Smooth muscle cell (in vitro differentiated cells): ENCODE data around the gene DPYD. TPM values are rescaled to one million over a fixed set of nuclear protein-coding genes. Genes with fewer than 3 reads are reported as not detected.

Experiments
- DNase-seq: peaks from one replicate; lab custom pipeline; 2025; ENCODE audit not compliant: unreplicated experiment; lab: John Stamatoyannopoulos, UW
- H2AFZ ChIP-seq: fragments of 200-600 bp; sonication (generic); 2 replicates; pipeline ENCODE4 v1.6.0; 2016; ENCODE audit warnings: antibody characterized with exemption, low read depth, mild to moderate bottlenecking
- H3F3A ChIP-seq: fragments of 200-600 bp; sonication (generic); 2 replicates; pipeline ENCODE4 v1.6.0; 2017; ENCODE audit warnings: antibody characterized with exemption, low read depth
- H3K27ac ChIP-seq: fragments of 200-600 bp; sonication (generic); 2 replicates; pipeline ENCODE4 v1.5.1; 2016; ENCODE audit warnings: low read depth, mild to moderate bottlenecking
- H3K27me3 ChIP-seq: fragments of 200-600 bp; sonication (generic); 2 replicates; pipeline ENCODE4 v1.6.1; 2016; ENCODE audit warnings: low read depth, mild to moderate bottlenecking
- H3K36me3 ChIP-seq: fragments of 200-600 bp; sonication (generic); 2 replicates; pipeline ENCODE4 v1.5.1; 2016; ENCODE audit warnings: low read depth
- H3K4me1 ChIP-seq: fragments of 200-600 bp; sonication (generic); 2 replicates; pipeline ENCODE4 v1.5.1; 2016; ENCODE audit warnings: low read depth
- H3K4me2 ChIP-seq: fragments of 200-600 bp; sonication (generic); 2 replicates; pipeline ENCODE4 v1.6.0; 2016; ENCODE audit warnings: mild to moderate bottlenecking
- H3K4me3 ChIP-seq: fragments of 200-600 bp; sonication (generic); 2 replicates; pipeline ENCODE4 v1.5.1; 2016; ENCODE audit warnings: mild to moderate bottlenecking
- H3K79me2 ChIP-seq: fragments of 200-600 bp; sonication (generic); 2 replicates; pipeline ENCODE4 v1.6.0; 2016; ENCODE audit warnings: low read depth, mild to moderate bottlenecking
- H3K9ac ChIP-seq: fragments of 200-600 bp; sonication (generic); 2 replicates; pipeline ENCODE4 v1.6.0; 2016; ENCODE audit warnings: low read depth
- H3K9me3 ChIP-seq: fragments of 200-600 bp; sonication (generic); replicated peaks from 2 replicates; pipeline ENCODE4 v1.5.1; 2016; ENCODE audit warnings: low read depth
- H4K20me1 ChIP-seq: fragments of 200-600 bp; sonication (generic); 2 replicates; pipeline ENCODE4 v1.6.0; 2016; ENCODE audit warnings: low read depth
- CTCF ChIP-seq: fragments of 200-600 bp; sonication (generic); IDR thresholded peaks from 2 replicates; pipeline ENCODE4 v1.5.1; 2017; ENCODE audit warnings: borderline replicate concordance, mild to moderate bottlenecking, antibody characterized with exemption; ENCODE audit not compliant: insufficient read depth, poor library complexity, severe bottlenecking
- WGBS: methylation state at CpG from one replicate; pipeline ENCODE4 v1.1.7; 2016; ENCODE audit warnings: low lambda C conversion rate; 5-methylcytosine and 5-hydroxymethylcytosine counted together
- polyA plus RNA-seq: library from polyadenylated mRNA; unstranded; fragments of >200 nt; fragmentation: Nextera tagmentation; extraction: Ambion mirVana; gene quantifications from 2 replicates; pipeline ENCODE4 v1.2.1, GENCODE V29; 2016
- total RNA-seq: library from RNA; depleted of rRNA; stranded (reverse); fragments of >200 nt; gene quantifications from 2 replicates; pipeline ENCODE4 v1.2.3, GENCODE V29; 2014

DPYD gene
- total RNA-seq (1.8 and 3.8 TPM in 2 replicates), polyA plus RNA-seq (0.38 and 2.0 TPM in 2 replicates)

DNA sequence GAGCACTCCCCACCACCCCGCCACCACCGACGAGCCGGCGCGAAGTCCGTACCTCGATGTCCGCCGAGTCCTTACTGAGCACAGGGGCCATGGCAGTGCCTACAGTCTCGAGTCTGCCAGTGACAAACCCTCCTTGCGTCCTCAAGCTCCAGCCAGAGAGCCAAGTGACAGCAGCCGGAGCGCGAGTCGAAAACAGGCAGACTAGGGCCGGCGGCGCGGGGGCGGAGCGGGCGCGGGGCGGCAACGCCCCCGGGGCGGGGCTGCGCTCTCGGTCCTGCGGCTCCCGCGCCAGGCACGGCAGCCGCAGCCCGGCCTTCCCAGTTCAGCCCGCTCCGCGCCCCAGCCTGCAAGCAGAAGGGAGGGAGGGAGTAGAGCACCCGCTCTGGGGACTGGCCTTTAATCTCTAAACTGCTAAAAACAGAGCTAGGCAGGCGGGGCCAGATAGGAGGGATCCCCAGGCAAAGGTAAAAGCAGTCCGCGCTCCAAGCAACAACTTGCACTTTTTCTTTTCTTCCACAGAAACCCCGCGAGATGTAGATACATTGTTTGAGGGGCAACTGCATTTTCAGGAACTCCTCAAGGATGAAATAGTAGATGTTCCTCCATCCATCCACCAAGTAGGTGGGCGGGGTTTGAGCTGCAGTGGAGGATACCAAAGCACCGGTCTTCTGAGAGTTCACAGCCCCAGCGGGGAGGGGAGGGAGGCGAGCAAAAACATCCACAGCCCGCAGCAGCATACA lies at the start of gene DPYD:
Gene DPYD (minus strand): TSS at position 203 of the 740 bp plus-strand sequence. CDS start 112 bp downstream, at position 91.
- H2AFZ ChIP-seq, result peak within 1 kb of the TSS; percentile 98
- peak within 1 kb of the TSS; percentile 57 for H3K9ac ChIP-seq
- no peak for TF ChIP-seq CTCF
- no peaks in the 10 kb centered on the region for H3K9me3 ChIP-seq
- peaks cover 23% of the 10 kb centered on the region for H3K27me3 ChIP-seq
- peak within 1 kb of the TSS; percentile 95 for H3K4me3 ChIP-seq
- H3K4me2 ChIP-seq, result peak within 1 kb of the TSS; percentile 97
- H3K79me2 ChIP-seq, result no peaks in the 10 kb centered on the region
- 1% methylated on average over 46 of the region's 50 CpGs for WGBS
- peak within 1 kb of the TSS; percentile 67 for H3K27ac ChIP-seq
- peak; percentile 53 for DNase-seq
- no peaks in the 10 kb centered on the region for H3K36me3 ChIP-seq
- H4K20me1 ChIP-seq, result no peaks in the 10 kb centered on the region
- H3F3A ChIP-seq, result no peaks in the 10 kb centered on the region
- peaks cover 8% of the 10 kb centered on the region for H3K4me1 ChIP-seq

- no peaks in the 10 kb centered on the region for H3K4me1 ChIP-seq
- H3K36me3 ChIP-seq, result no peaks in the 10 kb centered on the region
- no peaks in the 10 kb centered on the region for H3F3A ChIP-seq
- no peak overlapping the region for H3K4me2 ChIP-seq
- H3K27ac ChIP-seq, result no peak overlapping the region
- no peak overlapping the region for H3K9ac ChIP-seq
- DNase-seq, result no peak
- no peak for TF ChIP-seq CTCF
- no peak overlapping the region for H3K4me3 ChIP-seq
- H3K27me3 ChIP-seq, result peaks cover 6% of the 10 kb centered on the region
- H3K9me3 ChIP-seq, result no peaks in the 10 kb centered on the region
- H2AFZ ChIP-seq, result no peak overlapping the region
- H3K79me2 ChIP-seq, result no peaks in the 10 kb centered on the region
- H4K20me1 ChIP-seq, result no peaks in the 10 kb centered on the region
These were observed 39.6 kb upstream of the DPYD start for GRCh38 chr1:97960470-97960869.

DNA sequence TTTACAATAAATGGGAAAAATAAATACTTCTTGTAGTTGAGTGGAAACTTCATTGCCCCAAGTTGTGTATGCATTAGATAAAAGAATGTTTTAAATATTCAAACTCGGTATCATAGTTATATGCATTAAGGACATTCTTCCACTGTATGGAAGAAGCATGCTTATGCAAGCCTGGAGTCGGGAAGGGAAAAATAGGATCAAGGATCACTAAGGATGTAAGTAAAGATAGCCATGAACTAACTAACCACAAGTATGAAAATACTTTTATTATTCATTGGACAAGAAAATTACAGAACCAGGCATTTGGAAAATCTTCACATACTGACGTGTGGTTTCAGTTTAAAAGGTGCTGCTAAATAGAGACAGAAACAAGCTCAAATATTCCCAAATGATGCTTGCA lies 26.9 kb upstream of the DPYD start:
- no peak for DNase-seq
- Histone ChIP-seq H3K4me1 (no peaks in the 10 kb centered on the region), H3K27me3 (peaks cover 6% of the 10 kb centered on the region)

More for the DNA sequence above, 26.9 kb upstream of the DPYD start:
- Histone ChIP-seq H3K36me3 (no peaks in the 10 kb centered on the region), H3K27ac (no peak overlapping the region), H2AFZ (no peak overlapping the region), H3K9me3 (no peaks in the 10 kb centered on the region), H3K9ac (no peak overlapping the region), H3K79me2 (no peaks in the 10 kb centered on the region), H4K20me1 (no peaks in the 10 kb centered on the region), H3K4me2 (peak overlapping the region; percentile 36), H3F3A (no peaks in the 10 kb centered on the region), H3K4me3 (no peak overlapping the region)
- WGBS, result 60% methylated on average over 3 of the region's 3 CpGs
- TF ChIP-seq CTCF, result no peak
